Ishikawa (cell line): Measurements from ENCODE around the gene GSTA4.

Source experiments
- EP300 ChIP-seq: IDR thresholded peaks from 2 replicates; pipeline ENCODE4 v1.6.1; 2012; ENCODE audit warnings: borderline replicate concordance
- NFIC ChIP-seq: IDR thresholded peaks from 2 replicates; pipeline ENCODE4 v1.6.1; 2012
- YY1 ChIP-seq: IDR thresholded peaks from 2 replicates; pipeline ENCODE4 v1.6.1; 2012; ENCODE audit warnings: low read depth
- TF ChIP-seq, protein P1 (sequence below): IDR thresholded peaks from 2 replicates; pipeline ENCODE4 v1.6.1; 2012
- TF ChIP-seq, protein P2 (sequence below): IDR thresholded peaks from 2 replicates; pipeline ENCODE4 v1.6.1; 2012; ENCODE audit warnings: low read depth, mild to moderate bottlenecking

DNA sequence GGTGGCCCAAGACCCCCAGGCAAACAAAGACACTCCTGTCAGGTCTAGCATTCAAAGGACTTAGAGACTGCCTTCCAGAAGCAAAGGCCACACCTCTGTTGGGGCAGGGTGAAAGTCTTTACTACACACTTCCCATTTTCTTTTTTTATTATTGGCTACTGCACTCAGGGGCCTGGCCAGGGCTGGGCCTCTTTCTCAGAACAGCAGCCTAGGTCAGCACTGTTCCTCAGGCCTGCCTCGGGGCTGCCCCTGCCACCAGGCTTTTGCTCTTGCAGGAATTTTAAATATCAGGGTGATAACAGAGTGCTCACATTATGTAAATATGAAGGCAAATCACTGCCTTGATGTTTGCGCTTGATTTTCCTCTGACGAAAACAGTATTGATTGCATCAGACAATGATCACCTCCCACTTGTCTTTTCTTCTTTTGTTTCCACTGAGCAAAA, 18.5 kb downstream of the GSTA4 start:
- TF ChIP-seq, protein P1, sequence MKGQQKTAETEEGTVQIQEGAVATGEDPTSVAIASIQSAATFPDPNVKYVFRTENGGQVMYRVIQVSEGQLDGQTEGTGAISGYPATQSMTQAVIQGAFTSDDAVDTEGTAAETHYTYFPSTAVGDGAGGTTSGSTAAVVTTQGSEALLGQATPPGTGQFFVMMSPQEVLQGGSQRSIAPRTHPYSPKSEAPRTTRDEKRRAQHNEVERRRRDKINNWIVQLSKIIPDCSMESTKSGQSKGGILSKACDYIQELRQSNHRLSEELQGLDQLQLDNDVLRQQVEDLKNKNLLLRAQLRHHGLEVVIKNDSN: no peak
- no peak for TF ChIP-seq NFIC
- no peak for TF ChIP-seq YY1
- TF ChIP-seq, protein P2, sequence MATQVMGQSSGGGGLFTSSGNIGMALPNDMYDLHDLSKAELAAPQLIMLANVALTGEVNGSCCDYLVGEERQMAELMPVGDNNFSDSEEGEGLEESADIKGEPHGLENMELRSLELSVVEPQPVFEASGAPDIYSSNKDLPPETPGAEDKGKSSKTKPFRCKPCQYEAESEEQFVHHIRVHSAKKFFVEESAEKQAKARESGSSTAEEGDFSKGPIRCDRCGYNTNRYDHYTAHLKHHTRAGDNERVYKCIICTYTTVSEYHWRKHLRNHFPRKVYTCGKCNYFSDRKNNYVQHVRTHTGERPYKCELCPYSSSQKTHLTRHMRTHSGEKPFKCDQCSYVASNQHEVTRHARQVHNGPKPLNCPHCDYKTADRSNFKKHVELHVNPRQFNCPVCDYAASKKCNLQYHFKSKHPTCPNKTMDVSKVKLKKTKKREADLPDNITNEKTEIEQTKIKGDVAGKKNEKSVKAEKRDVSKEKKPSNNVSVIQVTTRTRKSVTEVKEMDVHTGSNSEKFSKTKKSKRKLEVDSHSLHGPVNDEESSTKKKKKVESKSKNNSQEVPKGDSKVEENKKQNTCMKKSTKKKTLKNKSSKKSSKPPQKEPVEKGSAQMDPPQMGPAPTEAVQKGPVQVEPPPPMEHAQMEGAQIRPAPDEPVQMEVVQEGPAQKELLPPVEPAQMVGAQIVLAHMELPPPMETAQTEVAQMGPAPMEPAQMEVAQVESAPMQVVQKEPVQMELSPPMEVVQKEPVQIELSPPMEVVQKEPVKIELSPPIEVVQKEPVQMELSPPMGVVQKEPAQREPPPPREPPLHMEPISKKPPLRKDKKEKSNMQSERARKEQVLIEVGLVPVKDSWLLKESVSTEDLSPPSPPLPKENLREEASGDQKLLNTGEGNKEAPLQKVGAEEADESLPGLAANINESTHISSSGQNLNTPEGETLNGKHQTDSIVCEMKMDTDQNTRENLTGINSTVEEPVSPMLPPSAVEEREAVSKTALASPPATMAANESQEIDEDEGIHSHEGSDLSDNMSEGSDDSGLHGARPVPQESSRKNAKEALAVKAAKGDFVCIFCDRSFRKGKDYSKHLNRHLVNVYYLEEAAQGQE: no peak
- no peak for TF ChIP-seq EP300
